GM23338 (cell line): Measurements from ENCODE around the gene PTGR2. TPM values are rescaled to one million over a fixed set of nuclear protein-coding genes. Genes with fewer than 3 reads are reported as not detected.

Experiments
- ATAC-seq: fragments of 200-7000 bp; cut with Tn5 transposase; 3 replicates; pipeline ENCODE4 v1.9.1; 2020
- DNase-seq: peaks from one replicate; pipeline ENCODE4 v3.0.0-alpha.2; 2015; ENCODE audit warnings: low spot score
- H2AFZ ChIP-seq: fragments of 200-600 bp; sonication (generic); 2 replicates; pipeline ENCODE4 v1.8.0; 2016; ENCODE audit warnings: antibody characterized with exemption, mild to moderate bottlenecking, moderate library complexity
- H3F3A ChIP-seq: fragments of 200-600 bp; sonication (generic); replicated peaks from 2 replicates; pipeline ENCODE4 v1.8.0; 2017; ENCODE audit warnings: antibody characterized with exemption, mixed run types, low read depth
- H3K27ac ChIP-seq: fragments of 200-600 bp; sonication (generic); 2 replicates; pipeline ENCODE4 v1.6.1; 2016; ENCODE audit warnings: low read depth
- H3K27me3 ChIP-seq: fragments of 200-600 bp; sonication (generic); 2 replicates; pipeline ENCODE4 v1.8.0; 2016; ENCODE audit warnings: mild to moderate bottlenecking, mixed run types, moderate library complexity; ENCODE audit not compliant: insufficient read depth
- H3K36me3 ChIP-seq: fragments of 200-600 bp; sonication (generic); 2 replicates; pipeline ENCODE4 v1.8.0; 2016; ENCODE audit warnings: mild to moderate bottlenecking; ENCODE audit not compliant: insufficient read depth
- H3K4me1 ChIP-seq: fragments of 200-600 bp; sonication (generic); 2 replicates; pipeline ENCODE4 v1.8.0; 2016; ENCODE audit warnings: mild to moderate bottlenecking, moderate library complexity; ENCODE audit not compliant: insufficient read depth
- H3K4me2 ChIP-seq: fragments of 200-600 bp; sonication (generic); 2 replicates; pipeline ENCODE4 v1.7.1; 2017; ENCODE audit warnings: mixed run types
- H3K4me3 ChIP-seq: fragments of 200-600 bp; sonication (generic); 2 replicates; pipeline ENCODE4 v1.6.1; 2016; ENCODE audit warnings: mixed run types
- H3K79me2 ChIP-seq: fragments of 200-600 bp; sonication (generic); replicated peaks from 2 replicates; pipeline ENCODE4 v1.8.0; 2017; ENCODE audit warnings: mild to moderate bottlenecking; ENCODE audit not compliant: insufficient read depth
- H3K9me2 ChIP-seq: fragments of 200-600 bp; sonication (generic); 2 replicates; pipeline ENCODE4 v1.8.0; 2017; ENCODE audit not compliant: insufficient read depth
- H4K20me1 ChIP-seq: fragments of 200-600 bp; sonication (generic); replicated peaks from 2 replicates; pipeline ENCODE4 v1.8.0; 2017; ENCODE audit warnings: mild to moderate bottlenecking; ENCODE audit not compliant: insufficient read depth
- H3K27ac Mint-ChIP-seq: 2 replicates; pipeline ENCODE4 v1.8.0; 2020; ENCODE audit warnings: inconsistent platforms, mild to moderate bottlenecking, moderate library complexity, mixed read lengths
- H3K27me3 Mint-ChIP-seq: 3 replicates; pipeline ENCODE4 v1.8.0; 2022; ENCODE audit warnings: low read depth, mild to moderate bottlenecking, moderate library complexity, mixed read lengths, inconsistent platforms; ENCODE audit not compliant: insufficient read depth, poor library complexity
- H3K36me3 Mint-ChIP-seq: 3 replicates; pipeline ENCODE4 v1.8.0; 2021; ENCODE audit warnings: low read depth, mild to moderate bottlenecking, inconsistent platforms, moderate library complexity, mixed read lengths
- H3K4me1 Mint-ChIP-seq: 3 replicates; pipeline ENCODE4 v1.8.0; 2020; ENCODE audit warnings: mild to moderate bottlenecking, inconsistent platforms, mixed read lengths
- H3K4me3 Mint-ChIP-seq: 3 replicates; pipeline ENCODE4 v1.8.0; 2021; ENCODE audit warnings: moderate library complexity, mild to moderate bottlenecking, inconsistent platforms, mixed read lengths
- H3K9me3 Mint-ChIP-seq: 3 replicates; pipeline ENCODE4 v1.8.0; 2020; ENCODE audit warnings: moderate library complexity, mild to moderate bottlenecking, inconsistent platforms, mixed read lengths
- CREB1 ChIP-seq: fragments of 250-450 bp; sonication (Bioruptor Pico); IDR thresholded peaks from 2 replicates; pipeline ENCODE4 v1.5.0; 2020; ENCODE audit warnings: low read depth, mild to moderate bottlenecking, moderate library complexity
- EZH2 ChIP-seq: fragments of 200-600 bp; sonication (generic); IDR thresholded peaks from one replicate; pipeline ENCODE4 v1.8.0; 2017; ENCODE audit warnings: antibody characterized with exemption, mild to moderate bottlenecking, low read depth; ENCODE audit not compliant: unreplicated experiment
- EZH2phosphoT487 ChIP-seq: fragments of 200-600 bp; sonication (generic); IDR thresholded peaks from one replicate; pipeline ENCODE4 v1.8.1; 2018; ENCODE audit warnings: antibody characterized with exemption; ENCODE audit not compliant: unreplicated experiment
- NANOG ChIP-seq: IDR thresholded peaks from 2 replicates; pipeline ENCODE4 v1.6.1; 2016; ENCODE audit warnings: antibody characterized with exemption, borderline replicate concordance
- POLR2AphosphoS5 ChIP-seq: IDR thresholded peaks from 2 replicates; pipeline ENCODE4 v1.6.1; 2016; ENCODE audit warnings: antibody characterized with exemption, low read depth
- STAT1 ChIP-seq: IDR thresholded peaks from one replicate; pipeline ENCODE4 v1.6.1; 2016; ENCODE audit warnings: antibody characterized with exemption; ENCODE audit not compliant: unreplicated experiment
- ZNF114 ChIP-seq: fragments of 250-450 bp; sonication (Bioruptor Pico); IDR thresholded peaks from 2 replicates; pipeline ENCODE4 v1.5.0; 2020; ENCODE audit warnings: mild to moderate bottlenecking, moderate library complexity
- ZNF331 ChIP-seq: fragments of 250-450 bp; sonication (Bioruptor Pico); IDR thresholded peaks from 2 replicates; pipeline ENCODE4 v1.5.0; 2020; ENCODE audit warnings: low read depth, mild to moderate bottlenecking, moderate library complexity
- ZNF462 ChIP-seq: fragments of 250-450 bp; sonication (Bioruptor Pico); IDR thresholded peaks from 2 replicates; pipeline ENCODE4 v1.5.0; 2020; ENCODE audit warnings: mild to moderate bottlenecking, moderate library complexity
- polyA plus RNA-seq: library from polyadenylated mRNA; unstranded; fragments of >200 nt; fragmentation: Nextera tagmentation; extraction: Ambion mirVana; gene quantifications from 2 replicates; pipeline ENCODE4 v1.2.1, GENCODE V29; 2016
- total RNA-seq: library from RNA; depleted of rRNA; stranded (reverse); fragments of >200 nt; shearing (Covaris generic); gene quantifications from 2 replicates; pipeline ENCODE4 v1.2.3, GENCODE V29; 2014
- TF ChIP-seq, protein P1 (sequence below): IDR thresholded peaks from one replicate; pipeline ENCODE4 v1.6.1; 2018; ENCODE audit warnings: antibody characterized with exemption; ENCODE audit not compliant: unreplicated experiment
- TF ChIP-seq, protein P2 (sequence below), 2 experiments: fragments of 200-600 bp in 1 of 2; sonication (generic) in 1 of 2; conservative IDR thresholded peaks; 2 replicates each; pipeline versions ENCODE4 v1.5.1 to v1.6.1; 2016 to 2017; ENCODE audit warnings: antibody characterized with exemption in 2 of 2, low read depth in 2 of 2, mild to moderate bottlenecking in 2 of 2, moderate library complexity in 1 of 2

Gene PTGR2
- total and polyA plus RNA-seq, 2 experiments from 2014 or later: 20.0 to 25.4 TPM

DNA sequence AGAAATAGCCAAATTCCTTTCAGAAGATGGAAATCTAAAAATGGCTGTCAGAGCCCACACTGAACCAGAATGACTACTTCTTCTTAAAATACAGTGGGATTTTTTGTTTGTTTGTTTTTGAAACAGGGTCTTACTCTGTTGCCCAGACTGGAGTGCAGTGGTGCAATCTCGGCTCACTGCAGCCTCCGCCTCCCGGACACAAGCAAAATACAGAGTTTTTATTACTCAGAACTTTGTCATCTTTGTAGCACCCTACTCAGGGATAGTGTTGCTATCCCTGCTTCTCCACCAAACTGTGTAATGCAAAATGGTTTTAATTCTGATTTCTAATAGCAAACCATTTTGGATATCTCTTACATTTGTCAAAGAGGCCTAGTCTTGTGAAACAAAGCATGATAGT is 51.4 kb downstream of the PTGR2 start:
- Histone ChIP-seq H3K79me2 (no peaks in the 10 kb centered on the region), H3F3A (no peaks in the 10 kb centered on the region), H3K4me2 (no peak overlapping the region), H3K27ac (no peak overlapping the region), H3K4me1 (no peaks in the 10 kb centered on the region), H3K9me2 (no peaks in the 10 kb centered on the region), H3K27me3 (no peaks in the 10 kb centered on the region), H3K4me3 (no peak overlapping the region), H3K36me3 (peaks cover 17% of the 10 kb centered on the region; the same call in 1 of the 2 replicates), H4K20me1 (no peaks in the 10 kb centered on the region; the same call in 1 of the 2 replicates), H2AFZ (no peak overlapping the region)
- peaks cover 20% of the 10 kb centered on the region for H3K36me3 Mint-ChIP-seq
- no peak for TF ChIP-seq ZNF331 (CRISPR knock-in tag)
- no peak for TF ChIP-seq EZH2
- TF ChIP-seq, protein P1, sequence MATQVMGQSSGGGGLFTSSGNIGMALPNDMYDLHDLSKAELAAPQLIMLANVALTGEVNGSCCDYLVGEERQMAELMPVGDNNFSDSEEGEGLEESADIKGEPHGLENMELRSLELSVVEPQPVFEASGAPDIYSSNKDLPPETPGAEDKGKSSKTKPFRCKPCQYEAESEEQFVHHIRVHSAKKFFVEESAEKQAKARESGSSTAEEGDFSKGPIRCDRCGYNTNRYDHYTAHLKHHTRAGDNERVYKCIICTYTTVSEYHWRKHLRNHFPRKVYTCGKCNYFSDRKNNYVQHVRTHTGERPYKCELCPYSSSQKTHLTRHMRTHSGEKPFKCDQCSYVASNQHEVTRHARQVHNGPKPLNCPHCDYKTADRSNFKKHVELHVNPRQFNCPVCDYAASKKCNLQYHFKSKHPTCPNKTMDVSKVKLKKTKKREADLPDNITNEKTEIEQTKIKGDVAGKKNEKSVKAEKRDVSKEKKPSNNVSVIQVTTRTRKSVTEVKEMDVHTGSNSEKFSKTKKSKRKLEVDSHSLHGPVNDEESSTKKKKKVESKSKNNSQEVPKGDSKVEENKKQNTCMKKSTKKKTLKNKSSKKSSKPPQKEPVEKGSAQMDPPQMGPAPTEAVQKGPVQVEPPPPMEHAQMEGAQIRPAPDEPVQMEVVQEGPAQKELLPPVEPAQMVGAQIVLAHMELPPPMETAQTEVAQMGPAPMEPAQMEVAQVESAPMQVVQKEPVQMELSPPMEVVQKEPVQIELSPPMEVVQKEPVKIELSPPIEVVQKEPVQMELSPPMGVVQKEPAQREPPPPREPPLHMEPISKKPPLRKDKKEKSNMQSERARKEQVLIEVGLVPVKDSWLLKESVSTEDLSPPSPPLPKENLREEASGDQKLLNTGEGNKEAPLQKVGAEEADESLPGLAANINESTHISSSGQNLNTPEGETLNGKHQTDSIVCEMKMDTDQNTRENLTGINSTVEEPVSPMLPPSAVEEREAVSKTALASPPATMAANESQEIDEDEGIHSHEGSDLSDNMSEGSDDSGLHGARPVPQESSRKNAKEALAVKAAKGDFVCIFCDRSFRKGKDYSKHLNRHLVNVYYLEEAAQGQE: no peak
- no peak for TF ChIP-seq POLR2AphosphoS5
- TF ChIP-seq STAT1: no peak
- no peak for TF ChIP-seq CREB1 (CRISPR knock-in tag)
- no peak for TF ChIP-seq ZNF114 (CRISPR knock-in tag)
- no peak overlapping the region for H3K4me3 Mint-ChIP-seq
- ATAC-seq: no peak
- H3K27me3 Mint-ChIP-seq: no peaks in the 10 kb centered on the region
- no peaks in the 10 kb centered on the region for H3K9me3 Mint-ChIP-seq
- H3K4me1 Mint-ChIP-seq: no peaks in the 10 kb centered on the region
- H3K27ac Mint-ChIP-seq: no peak overlapping the region
- DNase-seq: no peak

DNA sequence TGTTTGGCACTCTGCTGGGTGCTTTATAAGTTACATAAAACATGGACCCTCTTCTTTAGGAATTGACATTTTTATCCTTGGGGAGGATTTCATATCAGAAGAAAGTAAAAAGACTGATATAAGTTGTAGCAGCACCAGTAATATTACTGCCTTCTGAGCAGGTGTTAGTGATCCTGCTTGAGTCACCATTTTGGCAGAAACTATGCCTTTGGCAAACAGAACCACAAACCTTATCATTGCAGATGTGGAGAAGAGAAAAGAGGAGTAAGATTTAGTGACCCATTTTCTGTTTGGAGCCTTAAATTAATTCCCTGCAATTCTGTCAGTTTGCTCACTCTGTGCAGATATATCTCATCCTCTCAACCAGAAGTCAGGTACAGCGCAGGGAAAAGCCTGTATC is 58.0 kb downstream of the PTGR2 start:
- DNase-seq (no peak), ATAC-seq (no peak)
- no peaks in the 10 kb centered on the region for H3K4me1 ChIP-seq
- H3K36me3 ChIP-seq: peaks cover 36% of the 10 kb centered on the region
- no peaks in the 10 kb centered on the region for H3K4me1 Mint-ChIP-seq
- H4K20me1 ChIP-seq: peaks cover 7% of the 10 kb centered on the region
- H2AFZ ChIP-seq: no peak overlapping the region
- H3K4me3 Mint-ChIP-seq: no peak overlapping the region
- no peak overlapping the region for H3K27ac ChIP-seq
- H3K36me3 Mint-ChIP-seq: peaks cover 60% of the 10 kb centered on the region
- H3K27ac Mint-ChIP-seq: no peak overlapping the region
- no peak overlapping the region for H3K4me2 ChIP-seq
- H3K4me3 ChIP-seq: no peak overlapping the region
- no peaks in the 10 kb centered on the region for H3K27me3 ChIP-seq
- H3K9me3 Mint-ChIP-seq: peaks cover 4% of the 10 kb centered on the region; the same call in 1 of the 3 replicates
- no peaks in the 10 kb centered on the region for H3K9me2 ChIP-seq
- H3K27me3 Mint-ChIP-seq: no peaks in the 10 kb centered on the region
- H3F3A ChIP-seq: no peaks in the 10 kb centered on the region
- no peaks in the 10 kb centered on the region for H3K79me2 ChIP-seq
- no peak for TF ChIP-seq EZH2phosphoT487
- TF ChIP-seq ZNF331 (CRISPR knock-in tag): no peak
- no peak for TF ChIP-seq EZH2
- TF ChIP-seq ZNF114 (CRISPR knock-in tag): no peak
- TF ChIP-seq, protein P2, sequence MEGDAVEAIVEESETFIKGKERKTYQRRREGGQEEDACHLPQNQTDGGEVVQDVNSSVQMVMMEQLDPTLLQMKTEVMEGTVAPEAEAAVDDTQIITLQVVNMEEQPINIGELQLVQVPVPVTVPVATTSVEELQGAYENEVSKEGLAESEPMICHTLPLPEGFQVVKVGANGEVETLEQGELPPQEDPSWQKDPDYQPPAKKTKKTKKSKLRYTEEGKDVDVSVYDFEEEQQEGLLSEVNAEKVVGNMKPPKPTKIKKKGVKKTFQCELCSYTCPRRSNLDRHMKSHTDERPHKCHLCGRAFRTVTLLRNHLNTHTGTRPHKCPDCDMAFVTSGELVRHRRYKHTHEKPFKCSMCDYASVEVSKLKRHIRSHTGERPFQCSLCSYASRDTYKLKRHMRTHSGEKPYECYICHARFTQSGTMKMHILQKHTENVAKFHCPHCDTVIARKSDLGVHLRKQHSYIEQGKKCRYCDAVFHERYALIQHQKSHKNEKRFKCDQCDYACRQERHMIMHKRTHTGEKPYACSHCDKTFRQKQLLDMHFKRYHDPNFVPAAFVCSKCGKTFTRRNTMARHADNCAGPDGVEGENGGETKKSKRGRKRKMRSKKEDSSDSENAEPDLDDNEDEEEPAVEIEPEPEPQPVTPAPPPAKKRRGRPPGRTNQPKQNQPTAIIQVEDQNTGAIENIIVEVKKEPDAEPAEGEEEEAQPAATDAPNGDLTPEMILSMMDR (conservative IDR thresholded peaks at IDR 0.05; ENCODE audit: low read depth in 2 of 2): no peak
- TF ChIP-seq CREB1 (CRISPR knock-in tag): no peak
- TF ChIP-seq ZNF462 (CRISPR knock-in tag): no peak
- TF ChIP-seq NANOG: no peak
- no peak for TF ChIP-seq POLR2AphosphoS5
